Skeletal muscle tissue (tissue), 4 donors: ENCODE data around the gene PRRC2B. TPM values are rescaled to one million over a fixed set of nuclear protein-coding genes. Genes with fewer than 3 reads are reported as not detected.
"Not testable (repeated sequence)": the region's sequence is repeated elsewhere in the genome, so short reads cannot be mapped to it uniquely, and the experiment has no call there.

Source experiments
- H3K27ac ChIP-seq: one replicate; pipeline ENCODE4 v1.7.0; 2013; ENCODE audit warnings: mild to moderate bottlenecking, low read depth, low read length, inconsistent platforms
- H3K27me3 ChIP-seq, 3 donors: one replicate each; pipeline ENCODE4 v1.7.0; 2013; ENCODE audit warnings: low read length in 3 of 3; ENCODE audit not compliant: control insufficient read depth in 3 of 3, insufficient read depth in 3 of 3
- H3K36me3 ChIP-seq, 3 donors: one replicate each; pipeline ENCODE4 v1.7.0; 2013; ENCODE audit warnings: low read length in 3 of 3; ENCODE audit not compliant: control insufficient read depth in 3 of 3, insufficient read depth in 3 of 3
- H3K4me1 ChIP-seq, 3 donors: one replicate each; pipeline ENCODE4 v1.7.0; 2013; ENCODE audit warnings: low read length in 3 of 3, mild to moderate bottlenecking in 3 of 3; ENCODE audit not compliant: control insufficient read depth in 3 of 3, insufficient read depth in 3 of 3
- H3K4me3 ChIP-seq, 3 donors: one replicate each; pipeline ENCODE4 v1.7.0; 2013; ENCODE audit warnings: low read length in 3 of 3
- H3K9ac ChIP-seq, 3 donors: one replicate each; pipeline ENCODE4 v1.7.0; 2013; ENCODE audit warnings: low read length in 3 of 3, mild to moderate bottlenecking in 3 of 3, moderate library complexity in 2 of 3, low read depth in 1 of 3
- H3K9me3 ChIP-seq, 3 donors: one replicate each; pipeline ENCODE4 v1.7.0; 2013; ENCODE audit warnings: low read length in 3 of 3; ENCODE audit not compliant: control insufficient read depth in 3 of 3
- total RNA-seq: library from RNA; depleted of rRNA; stranded (reverse); fragments of >200 nt; gene quantifications from one replicate; pipeline ENCODE4 v1.2.3, GENCODE V29; 2014
- donor health status: Osteomylitis.

The PRRC2B gene
- total RNA-seq, 1 donor from 2014 or later = 68.4 TPM

DNA sequence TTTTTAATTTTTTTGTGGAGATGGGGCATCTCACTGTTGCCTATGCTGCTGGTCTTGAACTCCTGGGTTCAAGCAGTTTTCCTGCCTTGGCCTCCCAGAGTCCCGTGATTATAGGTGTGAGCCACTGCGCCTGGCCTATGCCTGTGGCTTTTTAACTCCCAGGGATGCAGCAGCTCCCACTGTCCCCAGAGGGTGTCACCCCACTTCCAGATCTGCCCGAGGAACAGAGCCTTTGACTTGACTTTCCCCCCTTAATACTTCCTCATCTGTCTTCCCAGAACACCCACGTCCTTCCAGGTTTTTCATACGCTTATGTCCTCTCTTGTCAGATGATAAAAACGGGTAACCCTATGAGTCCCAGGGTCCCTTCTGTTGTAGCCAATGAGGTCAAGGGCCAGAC, 7.6 kb upstream of the PRRC2B start:
- no peak overlapping the region for H3K27ac ChIP-seq
- no peaks in the 10 kb centered on the region for H3K9me3 ChIP-seq
- H3K4me3 ChIP-seq = no peak overlapping the region
- no peak overlapping the region for H3K9ac ChIP-seq
- peaks cover 13 to 19% (median 16%) of the 10 kb centered on the region in 3 donors for H3K4me1 ChIP-seq
- H3K36me3 ChIP-seq = no peaks in the 10 kb centered on the region
- no peaks in the 10 kb centered on the region for H3K27me3 ChIP-seq

DNA sequence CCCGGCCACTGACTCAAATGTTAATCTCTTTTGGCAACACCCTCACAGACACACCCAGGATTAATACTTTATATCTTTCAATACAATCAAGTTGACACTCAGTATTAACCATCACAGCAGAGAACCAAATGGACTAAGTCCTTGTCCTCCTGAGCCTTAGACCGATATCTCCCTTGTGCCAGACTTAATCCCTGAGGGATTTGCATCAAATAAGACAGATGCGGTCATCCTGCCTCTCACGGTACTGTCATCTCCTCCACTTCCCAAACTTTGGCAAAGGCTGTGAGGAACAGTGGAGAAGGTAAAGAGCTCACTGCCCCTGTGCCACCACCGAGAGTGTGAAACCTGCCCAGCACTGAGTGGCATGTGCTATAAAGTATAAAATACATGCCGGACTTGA, 6.5 kb upstream of the PRRC2B start:
- no peaks in the 10 kb centered on the region for H3K27me3 ChIP-seq
- peaks cover 10 to 14% (median 13%) of the 10 kb centered on the region in 3 donors for H3K4me1 ChIP-seq
- no peaks in the 10 kb centered on the region for H3K36me3 ChIP-seq
- no peak overlapping the region for H3K4me3 ChIP-seq
- H3K27ac ChIP-seq = no peak overlapping the region
- no peak overlapping the region for H3K9ac ChIP-seq
- H3K9me3 ChIP-seq = no peaks in the 10 kb centered on the region

DNA sequence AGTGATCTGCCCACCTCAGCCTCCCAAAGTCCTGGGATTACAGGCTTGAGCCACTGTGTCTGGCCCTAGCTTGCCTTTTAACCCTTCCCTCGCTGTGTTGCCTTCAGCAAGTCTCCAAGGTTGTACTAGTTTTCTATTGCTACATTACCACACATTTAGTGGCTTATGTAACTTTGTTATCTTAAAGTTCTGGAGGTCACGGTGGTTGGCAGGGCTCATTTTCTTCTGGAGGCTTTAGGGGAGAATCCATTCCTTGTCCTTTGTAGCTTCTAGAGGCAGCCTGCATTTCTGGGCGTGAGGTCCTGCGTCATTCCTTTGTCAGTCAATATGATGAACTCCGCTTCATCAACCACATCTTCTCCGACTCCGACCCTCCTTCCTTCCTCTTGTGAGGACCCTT, 2.9 kb upstream of the PRRC2B start:
- no peaks in the 10 kb centered on the region for H3K9me3 ChIP-seq
- peaks cover 11 to 12% (median 11%) of the 10 kb centered on the region in 3 donors for H3K4me1 ChIP-seq
- no peak overlapping the region for H3K27ac ChIP-seq
- H3K27me3 ChIP-seq = no peaks in the 10 kb centered on the region
- H3K4me3 ChIP-seq = no peak overlapping the region
- no peaks in the 10 kb centered on the region for H3K36me3 ChIP-seq
- H3K9ac ChIP-seq = no peak overlapping the region

DNA sequence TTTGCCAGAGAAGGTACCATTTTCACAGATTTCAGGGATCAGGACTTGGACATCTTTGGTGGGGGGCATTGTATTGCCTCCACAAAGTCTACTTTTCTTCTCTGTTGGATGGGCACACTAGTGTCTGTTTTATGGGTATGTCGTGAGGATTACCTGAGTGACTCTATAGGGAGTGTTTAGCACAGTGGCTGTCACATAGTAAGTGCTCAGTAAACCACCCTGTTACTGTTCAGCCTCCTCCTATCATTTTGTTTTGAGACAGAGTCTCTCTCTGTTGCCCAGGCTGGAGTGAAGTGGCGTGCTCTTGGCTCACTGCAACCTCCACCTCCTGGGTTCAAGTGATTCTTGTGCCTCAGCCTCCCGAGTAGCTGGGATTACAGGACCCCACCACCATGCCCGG, 2.4 kb upstream of the PRRC2B start:
- Histone ChIP-seq H3K27ac (no peak overlapping the region), H3K4me3 (no peak overlapping the region), H3K27me3 (no peaks in the 10 kb centered on the region), H3K9me3 (no peaks in the 10 kb centered on the region), H3K36me3 (no peaks in the 10 kb centered on the region), H3K4me1 (peaks cover 13 to 15% (median 14%) of the 10 kb centered on the region in 3 donors), H3K9ac (no peak overlapping the region)

DNA sequence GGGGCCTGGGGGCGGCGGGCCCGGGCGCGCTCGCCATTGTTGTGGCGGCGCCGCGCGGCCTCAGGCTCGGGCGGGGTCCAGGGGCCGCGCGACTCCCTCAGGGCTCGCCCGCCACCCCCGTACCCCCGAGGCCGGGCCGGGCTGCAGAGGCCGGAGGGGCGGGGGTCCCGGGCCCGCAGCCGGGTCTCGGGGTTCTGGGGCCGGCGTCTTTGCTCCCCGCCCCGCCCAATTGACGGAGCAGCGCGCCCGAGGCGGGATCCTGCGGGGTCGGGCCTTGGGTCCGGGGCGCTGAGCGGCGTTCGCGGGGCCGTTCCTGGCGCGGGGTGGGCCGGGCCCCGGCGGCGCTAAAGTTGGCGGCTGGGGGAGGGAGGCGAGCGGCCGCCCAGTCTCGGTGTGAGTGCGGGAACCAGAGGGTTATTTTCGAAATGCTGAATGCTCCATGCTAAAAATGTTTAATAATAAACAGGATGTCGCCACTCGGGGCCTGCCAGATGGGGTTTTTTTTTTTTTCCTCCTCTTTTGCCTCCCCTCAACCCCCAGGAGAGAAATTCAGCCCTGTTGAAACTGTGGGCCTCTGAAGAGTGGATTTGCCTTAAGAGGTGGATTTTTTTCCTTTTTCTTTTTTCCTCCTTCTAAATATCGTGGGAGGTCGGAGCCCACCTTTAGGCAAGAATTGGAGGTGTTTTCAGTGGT, 724 bp downstream of the PRRC2B start:
- Histone ChIP-seq H3K4me1 (peaks cover 37 to 39% (median 39%) of the 10 kb centered on the region in 3 donors), H3K4me3 (peak overlapping the region; percentile 66 to 73 (median 72)), H3K27me3 (no peaks in the 10 kb centered on the region)

DNA sequence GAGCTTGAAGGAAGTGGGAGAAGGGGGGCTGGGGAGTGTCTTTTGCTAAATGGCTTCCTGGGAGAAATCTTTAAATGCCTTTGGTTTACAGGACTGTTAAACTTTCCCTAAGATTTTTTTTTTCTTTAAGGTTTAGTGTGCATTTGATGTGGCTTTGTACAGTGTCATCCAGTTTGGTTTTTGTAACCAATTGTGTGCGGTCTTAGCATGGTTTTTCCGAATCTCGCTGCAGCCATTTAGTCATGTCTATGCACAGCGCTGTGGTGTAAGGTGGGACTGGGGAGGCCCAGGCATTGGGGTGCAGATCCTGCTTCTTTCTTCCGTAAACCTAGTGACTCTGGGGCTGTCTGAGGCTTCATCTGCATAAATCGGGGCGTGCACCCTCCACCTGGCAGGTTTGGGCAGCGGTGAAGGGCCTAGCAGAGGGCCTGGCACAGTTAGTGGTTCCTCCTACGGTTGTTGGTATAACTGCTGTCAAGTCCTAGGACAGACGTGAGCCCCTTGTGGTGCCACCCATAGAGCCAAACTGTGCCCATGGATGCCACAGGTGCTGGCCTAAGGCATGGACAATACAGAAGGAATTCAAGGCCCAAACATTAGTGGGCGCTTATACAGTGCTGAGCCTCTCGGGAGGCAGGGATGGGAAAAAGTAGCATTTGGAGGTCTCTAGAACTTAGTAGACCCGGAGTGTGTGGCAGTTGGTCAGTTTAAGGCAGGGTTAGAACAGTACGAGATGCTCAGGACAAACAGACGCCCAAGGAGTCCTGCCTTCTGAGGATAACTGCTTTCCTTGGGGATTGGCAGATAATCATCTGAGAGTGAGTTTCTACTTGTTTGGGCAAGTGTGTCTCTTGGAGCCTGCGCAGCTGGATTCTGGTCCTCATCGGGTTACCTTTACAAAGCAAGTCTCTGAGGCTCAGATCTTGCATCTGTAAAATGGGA, 1.5 kb downstream of the PRRC2B start:
- H3K36me3 ChIP-seq = no peaks in the 10 kb centered on the region

More for the DNA sequence above, 724 bp downstream of the PRRC2B start:
- Histone ChIP-seq H3K27ac (peak overlapping the region; percentile 87), H3K9me3 (no peaks in the 10 kb centered on the region), H3K36me3 (no peaks in the 10 kb centered on the region), H3K9ac (peak overlapping the region; percentile 77 to 85 (median 78))

DNA sequence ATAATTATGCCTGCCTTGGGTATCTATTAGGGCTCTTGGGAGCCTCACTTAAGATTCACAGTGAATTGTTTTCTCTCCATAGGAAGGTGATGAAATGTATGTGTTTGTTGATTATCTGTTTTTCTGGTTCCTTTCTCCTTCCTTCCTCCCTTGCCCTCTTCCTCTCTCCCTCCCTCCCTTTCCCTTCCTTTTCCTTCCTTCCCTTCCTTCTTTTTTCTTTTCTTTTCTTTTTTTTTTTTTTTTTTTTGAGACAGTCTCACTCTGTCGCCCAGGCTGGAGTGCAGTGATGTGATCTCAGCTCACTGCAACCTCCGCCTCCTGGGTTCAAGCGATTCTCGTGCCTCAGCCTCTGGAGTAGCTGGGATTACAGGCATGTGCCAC, 2.2 kb downstream of the PRRC2B start:
- H3K4me3 ChIP-seq = peak overlapping the region; percentile 66 to 73 (median 72)
- not testable (repeated sequence) for H3K36me3 ChIP-seq, H3K27me3 ChIP-seq, H3K9me3 ChIP-seq
- H3K4me1 ChIP-seq = peaks cover 41 to 44% (median 42%) of the 10 kb centered on the region in 3 donors
- H3K27ac ChIP-seq = peak overlapping the region; percentile 87
- H3K9ac ChIP-seq = peak overlapping the region in 2 of 3 donors; percentile 77 to 78

More for the DNA sequence above, 1.5 kb downstream of the PRRC2B start:
- peak overlapping the region; percentile 87 for H3K27ac ChIP-seq
- H3K4me1 ChIP-seq = peaks cover 41 to 44% (median 41%) of the 10 kb centered on the region in 3 donors
- H3K9me3 ChIP-seq = no peaks in the 10 kb centered on the region
- peak overlapping the region; percentile 77 to 85 (median 78) for H3K9ac ChIP-seq
- no peaks in the 10 kb centered on the region for H3K27me3 ChIP-seq
- H3K4me3 ChIP-seq = peak overlapping the region; percentile 66 to 73 (median 72)

DNA sequence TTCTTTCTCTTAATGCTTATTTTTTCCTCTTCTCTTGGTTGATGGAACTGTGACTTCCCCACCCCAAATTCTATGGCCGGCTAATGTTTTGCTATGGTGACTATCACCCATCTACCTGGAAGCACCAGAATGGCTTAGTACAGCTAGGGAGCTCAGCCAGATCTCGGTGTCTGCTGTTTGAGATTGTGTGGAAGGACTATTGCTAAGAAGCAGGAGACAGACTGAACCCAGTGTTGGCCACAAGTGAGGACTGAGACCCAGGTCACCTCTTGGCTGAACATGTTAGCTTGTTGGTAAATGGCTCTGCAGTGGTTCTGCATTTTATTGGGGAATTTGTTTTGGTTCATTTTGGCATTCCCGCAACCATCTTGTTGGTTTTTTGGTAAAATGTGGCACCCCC, 2.7 kb downstream of the PRRC2B start:
- Histone ChIP-seq H3K9ac (peak overlapping the region in 2 of 3 donors; percentile 65 to 68), H3K36me3 (no peaks in the 10 kb centered on the region), H3K9me3 (no peaks in the 10 kb centered on the region), H3K27ac (peak overlapping the region; percentile 28), H3K27me3 (no peaks in the 10 kb centered on the region), H3K4me1 (peaks cover 44 to 45% (median 45%) of the 10 kb centered on the region in 3 donors), H3K4me3 (peak overlapping the region; percentile 25 to 45 (median 34))

DNA sequence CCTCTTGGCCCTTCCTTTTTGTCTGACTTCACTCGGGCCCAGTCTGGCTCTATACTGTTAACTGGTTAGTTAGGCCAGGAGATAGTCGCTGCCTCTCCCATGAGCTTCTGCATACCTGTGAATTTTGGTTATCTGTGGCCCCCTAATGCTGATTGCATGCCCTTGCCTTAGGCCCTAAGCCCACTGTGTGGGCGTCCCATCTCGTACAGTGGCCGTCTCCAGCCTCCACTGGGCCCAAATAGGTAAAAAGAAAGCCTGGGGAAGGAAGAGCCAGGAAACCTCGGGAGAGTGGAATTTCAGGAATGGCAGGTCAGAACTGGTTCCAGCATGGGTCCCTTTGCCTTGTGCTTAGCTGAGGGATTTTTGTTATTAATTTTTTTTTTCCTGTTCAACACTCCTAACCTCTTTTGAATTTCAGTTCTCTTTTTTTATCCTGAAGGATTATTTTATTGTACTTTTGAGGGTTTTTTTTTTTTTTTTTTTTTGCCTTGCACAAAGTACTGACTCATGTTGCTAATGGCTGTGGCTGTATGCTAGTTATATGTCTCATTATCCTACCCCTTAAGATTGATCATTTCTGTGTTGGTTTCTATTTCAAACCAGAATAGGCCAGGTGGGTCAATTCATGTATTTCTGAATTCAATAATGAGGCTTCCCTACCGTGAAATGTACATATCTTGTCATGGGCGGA, 3.4 kb downstream of the PRRC2B start:
- Histone ChIP-seq H3K9me3 (no peaks in the 10 kb centered on the region), H3K4me3 (peak overlapping the region; percentile 25 to 35 (median 34)), H3K27me3 (no peaks in the 10 kb centered on the region), H3K9ac (peak overlapping the region; percentile 7 to 68 (median 65)), H3K27ac (peak overlapping the region; percentile 28), H3K4me1 (peaks cover 50 to 51% (median 51%) of the 10 kb centered on the region in 3 donors), H3K36me3 (no peaks in the 10 kb centered on the region)
